GM19023 (cell line): ENCODE data around the gene SCGB1D1.

Source experiments
- ATAC-seq: cut with Tn5 transposase; IDR thresholded peaks from one replicate; pipeline ENCODE4 v1.9.1; 2021; ENCODE audit warnings: mild to moderate bottlenecking, moderate library complexity; ENCODE audit not compliant: unreplicated experiment

SCGB1D1 gene, protein sequence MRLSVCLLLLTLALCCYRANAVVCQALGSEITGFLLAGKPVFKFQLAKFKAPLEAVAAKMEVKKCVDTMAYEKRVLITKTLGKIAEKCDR

DNA sequence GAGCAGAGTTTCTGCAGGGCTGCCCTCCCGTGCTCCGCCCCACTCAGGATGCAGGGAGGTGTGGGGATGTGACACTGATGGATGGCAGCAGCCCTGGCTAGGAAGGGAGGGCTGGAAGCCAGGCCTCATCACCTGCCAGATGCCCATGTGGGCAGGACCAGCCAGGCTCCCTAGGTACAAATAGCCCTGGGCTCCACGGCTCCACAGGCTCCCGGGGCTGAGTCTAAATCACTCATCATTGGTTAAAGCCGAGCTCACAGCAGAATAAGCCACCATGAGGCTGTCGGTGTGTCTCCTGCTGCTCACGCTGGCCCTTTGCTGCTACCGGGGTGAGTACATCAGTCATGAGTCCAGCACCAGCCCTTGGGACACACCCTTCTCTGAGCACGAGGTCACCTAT lies at the start of gene SCGB1D1:
Gene SCGB1D1, plus strand, starts transcription at position 206 of the 400 bp plus-strand sequence. Its CDS starts 69 bp downstream, at position 275.
- no peak for ATAC-seq

DNA sequence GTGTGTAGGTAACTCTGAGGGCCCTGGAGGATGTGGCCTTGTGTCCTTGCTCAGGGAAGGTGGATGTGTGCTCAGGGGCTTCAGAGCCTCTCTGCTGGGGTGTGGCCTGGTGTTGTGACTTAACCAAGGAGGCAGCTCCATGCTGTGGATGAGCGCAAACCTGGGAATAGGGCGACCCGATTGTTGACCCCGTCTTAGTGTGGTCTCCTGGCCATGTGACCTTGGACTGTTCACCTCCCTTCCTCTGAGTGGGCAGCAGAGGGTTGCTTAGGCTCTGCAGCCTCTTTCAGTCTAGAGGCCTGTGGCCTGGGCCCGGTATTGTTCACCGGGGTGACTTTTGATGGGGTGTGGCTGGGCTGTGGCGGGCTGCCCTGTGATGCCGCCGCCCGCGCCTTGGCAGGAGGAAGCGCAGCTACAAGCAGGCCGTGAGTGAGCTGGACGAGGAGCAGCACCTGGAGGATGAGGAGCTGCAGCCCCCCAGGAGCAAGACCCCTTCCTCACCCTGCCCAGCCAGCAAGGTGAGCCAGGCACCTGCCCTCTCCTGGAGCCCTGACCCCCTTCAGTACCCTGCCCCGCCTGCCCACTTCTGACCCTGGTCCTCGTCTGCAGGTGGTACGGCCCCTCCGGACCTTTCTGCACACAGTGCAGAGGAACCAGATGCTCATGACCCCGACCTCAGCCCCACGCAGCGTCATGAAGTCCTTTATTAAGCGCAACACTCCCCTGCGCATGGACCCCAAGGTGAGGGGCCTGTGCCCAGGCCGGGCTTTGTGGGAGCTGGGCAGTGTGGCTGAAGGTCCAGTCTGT lies 49.5 kb upstream of the SCGB1D1 start:
- ATAC-seq: no peak

DNA sequence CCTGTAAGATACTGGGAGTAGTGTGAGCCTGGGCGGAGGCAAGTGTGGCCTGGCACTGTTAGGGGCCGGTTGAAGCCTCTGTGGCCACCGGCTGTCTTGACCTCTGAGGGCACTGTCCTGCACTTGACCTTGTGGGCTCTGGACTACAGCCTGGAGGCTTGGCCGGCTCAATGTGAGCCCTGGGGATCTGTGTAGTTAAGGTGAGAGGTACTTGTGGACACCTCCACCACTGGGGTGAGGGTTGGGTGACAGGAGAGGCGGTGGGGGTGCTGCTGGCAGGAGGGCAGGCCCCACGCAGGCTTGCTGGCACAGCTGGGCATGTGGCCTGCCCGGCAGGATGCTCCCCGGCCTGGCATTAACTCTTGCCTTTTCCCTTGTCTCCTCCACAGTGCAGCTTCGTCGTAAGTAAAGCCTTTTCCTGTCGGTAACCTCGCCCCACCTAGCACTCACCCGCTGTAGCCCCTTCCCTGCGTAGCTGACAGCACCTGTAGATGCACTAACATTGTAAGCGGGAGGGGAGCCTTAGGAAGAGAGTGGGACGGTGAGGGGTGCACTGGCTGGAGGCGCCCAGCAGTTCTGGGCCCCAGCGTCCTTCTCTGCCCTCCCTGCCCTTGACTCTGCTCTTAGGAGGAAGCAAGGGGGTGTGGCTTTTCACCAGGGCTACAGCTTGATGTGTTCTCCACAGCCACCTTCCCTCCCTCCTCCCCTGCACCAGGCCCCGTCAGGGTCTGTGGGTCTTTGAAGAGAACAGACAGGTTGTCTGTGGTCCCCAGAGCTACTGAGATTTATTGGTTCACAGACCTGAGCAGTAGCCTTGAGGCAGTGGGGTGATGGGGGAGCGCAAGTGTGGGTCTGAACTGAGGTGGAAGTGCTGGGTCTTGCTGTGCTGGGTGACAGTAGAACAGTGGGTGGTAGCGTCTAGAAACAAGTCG lies 48.6 kb upstream of the SCGB1D1 start:
- no peak for ATAC-seq

DNA sequence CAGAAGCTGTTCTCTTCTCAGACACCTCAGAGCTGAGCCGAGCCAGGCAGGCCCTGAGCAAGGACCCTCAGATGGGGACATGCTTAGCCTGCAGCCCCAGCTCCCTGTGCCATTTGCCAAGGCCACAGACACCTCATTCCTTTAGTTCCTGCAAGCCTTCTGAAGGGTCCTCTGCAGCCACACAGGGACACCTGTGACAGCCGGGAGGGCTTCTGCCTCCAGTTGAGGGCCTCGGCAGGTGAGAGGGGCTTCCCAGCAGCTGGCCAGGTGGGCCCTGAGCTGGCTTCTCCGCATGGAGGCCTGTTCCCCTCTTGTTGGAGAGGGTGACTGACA lies 48.0 kb upstream of the SCGB1D1 start:
- no peak for ATAC-seq

DNA sequence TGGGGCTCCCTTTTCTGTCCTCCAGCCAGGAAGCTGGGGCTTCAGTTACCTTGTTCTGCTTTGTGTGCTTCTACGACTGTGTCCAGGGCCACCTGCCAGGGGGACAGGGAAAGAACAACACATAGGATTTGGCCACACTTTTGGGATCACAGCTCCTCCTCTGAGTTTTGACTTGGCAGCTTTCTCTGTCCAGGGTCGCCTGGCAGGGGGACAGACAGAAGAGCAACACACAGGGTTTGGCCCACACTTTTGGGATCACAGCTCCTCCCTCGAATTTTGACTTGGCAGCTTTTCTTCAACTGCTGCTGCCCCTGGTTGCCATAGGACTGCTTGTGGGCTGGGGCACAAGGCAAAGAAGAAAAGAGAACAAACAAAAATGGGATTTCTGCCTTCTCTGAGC lies 47.1 kb upstream of the SCGB1D1 start:
- ATAC-seq: no peak

DNA sequence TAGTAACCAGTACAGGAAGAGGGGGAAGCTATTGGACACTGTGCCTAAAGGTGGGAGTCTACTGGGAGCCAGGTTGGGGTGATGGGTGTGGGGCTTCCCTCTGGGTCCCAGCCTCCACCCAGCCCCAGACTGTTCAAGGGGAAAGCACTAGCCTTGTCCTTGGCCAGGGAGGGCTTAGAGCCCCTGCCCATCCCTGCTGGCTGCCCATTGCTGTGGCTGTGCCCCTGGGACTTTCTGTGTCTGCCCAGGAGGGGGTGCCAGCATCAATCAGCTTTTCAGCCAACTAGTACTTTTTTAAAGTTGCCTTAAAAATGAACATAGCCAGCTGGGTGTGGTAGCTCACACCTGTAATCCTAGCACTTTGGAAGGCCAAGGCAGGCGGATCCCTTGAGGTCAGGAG lies 46.3 kb upstream of the SCGB1D1 start:
- no peak for ATAC-seq

DNA sequence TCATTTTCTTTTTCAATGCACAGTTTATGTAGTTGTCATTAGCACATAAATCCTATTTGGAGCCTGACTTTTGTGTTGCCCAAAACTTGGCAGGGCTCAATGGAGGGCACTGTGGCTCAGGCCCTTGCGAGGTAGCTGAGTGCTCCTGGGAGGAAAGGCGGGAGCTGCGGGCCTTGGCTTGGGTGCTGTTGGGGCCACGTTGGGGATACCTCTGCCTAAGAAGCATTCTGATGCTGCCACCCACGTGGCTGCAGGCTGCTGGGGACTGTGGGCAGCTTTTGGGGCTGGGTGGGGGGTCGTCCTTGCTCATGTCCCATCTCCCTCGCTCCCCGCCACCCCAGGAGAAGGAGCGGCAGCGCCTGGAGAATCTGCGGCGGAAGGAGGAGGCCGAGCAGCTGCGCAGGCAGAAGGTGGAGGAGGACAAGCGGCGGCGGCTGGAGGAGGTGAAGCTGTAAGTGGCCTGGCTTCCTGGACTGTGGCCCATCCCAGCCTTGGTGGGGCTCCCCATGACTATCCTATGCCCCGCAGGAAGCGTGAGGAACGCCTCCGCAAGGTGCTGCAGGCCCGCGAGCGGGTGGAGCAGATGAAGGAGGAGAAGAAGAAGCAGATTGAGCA lies 45.3 kb upstream of the SCGB1D1 start:
- no peak for ATAC-seq

DNA sequence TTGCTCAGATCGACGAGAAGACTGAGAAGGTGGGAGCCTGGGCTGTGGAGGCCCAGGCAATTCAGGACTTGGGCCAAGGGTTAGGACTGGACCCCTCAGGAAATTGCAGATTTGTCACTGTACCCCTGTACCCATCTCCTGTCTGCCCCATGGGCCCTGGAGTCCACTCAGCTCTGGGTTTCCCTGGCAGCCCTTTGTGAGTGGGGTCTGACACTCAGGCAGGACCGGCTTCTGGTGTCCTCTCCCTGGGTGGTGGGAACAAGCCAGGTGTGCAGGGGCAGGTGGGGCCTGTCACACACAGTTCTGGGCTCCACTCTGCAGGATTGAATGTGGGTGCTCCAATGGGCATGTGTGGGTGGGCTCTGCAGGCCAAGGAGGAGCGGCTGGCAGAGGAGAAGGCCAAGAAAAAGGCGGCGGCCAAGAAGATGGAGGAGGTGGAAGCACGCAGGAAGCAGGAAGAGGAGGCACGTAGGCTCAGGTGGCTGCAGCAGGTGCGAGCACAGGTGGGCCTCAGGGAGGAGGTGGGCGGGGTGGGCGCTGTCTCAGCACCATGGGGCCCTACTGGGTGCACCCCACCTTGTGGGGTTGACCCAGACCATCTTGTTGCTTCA lies 44.6 kb upstream of the SCGB1D1 start:
- no peak for ATAC-seq

DNA sequence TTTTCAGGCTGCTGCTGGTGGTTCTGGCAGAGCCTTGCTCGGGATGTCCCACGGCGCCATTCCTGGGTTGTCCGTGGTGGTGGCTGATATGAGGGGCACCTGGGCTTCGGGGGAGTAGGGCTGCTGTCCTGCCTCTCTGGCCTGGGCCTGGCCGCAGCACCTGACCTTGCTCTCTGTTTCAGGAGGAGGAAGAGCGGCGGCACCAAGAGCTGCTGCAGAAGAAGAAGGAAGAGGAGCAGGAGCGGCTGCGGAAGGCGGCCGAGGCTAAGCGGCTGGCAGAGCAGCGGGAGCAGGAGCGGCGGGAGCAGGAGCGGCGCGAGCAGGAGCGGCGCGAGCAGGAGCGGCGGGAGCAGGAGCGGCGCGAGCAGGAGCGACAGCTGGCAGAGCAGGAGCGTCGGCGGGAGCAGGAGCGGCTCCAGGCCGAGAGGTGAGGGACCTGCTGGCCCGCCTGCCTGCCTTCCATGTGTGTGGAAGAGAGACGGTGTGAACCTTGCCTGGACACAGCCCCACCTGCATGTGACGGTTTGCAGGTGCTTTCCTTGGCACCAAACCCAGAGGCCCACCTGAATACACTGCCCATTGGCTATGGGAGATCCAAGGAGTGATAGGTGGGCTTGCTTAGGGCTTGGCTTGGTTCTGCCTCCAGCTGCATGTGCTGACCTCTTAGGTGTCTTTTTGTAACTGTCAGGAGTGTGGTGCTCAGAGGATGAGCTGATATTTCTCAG lies 43.4 kb upstream of the SCGB1D1 start:
- no peak for ATAC-seq

DNA sequence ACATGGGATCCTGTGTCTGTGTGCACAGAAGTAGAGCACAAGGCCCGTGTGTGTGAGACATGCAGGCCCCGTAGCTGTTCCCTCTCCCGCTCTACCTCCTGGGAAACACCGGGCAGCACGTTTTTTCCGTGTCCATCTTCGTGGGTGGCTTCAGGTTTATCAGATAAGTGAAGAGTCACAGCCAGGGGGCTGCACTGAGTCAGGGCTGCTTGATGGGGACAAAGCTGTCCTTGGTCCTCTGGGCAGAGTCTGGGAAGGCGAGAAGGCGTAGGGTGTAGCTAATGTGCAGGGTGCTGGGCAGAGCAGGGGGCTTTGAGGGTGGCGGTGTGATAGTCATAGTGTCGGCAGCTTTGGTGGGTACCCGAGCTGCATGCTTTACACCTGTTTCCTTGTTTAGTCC lies 42.5 kb upstream of the SCGB1D1 start:
- ATAC-seq: no peak

DNA sequence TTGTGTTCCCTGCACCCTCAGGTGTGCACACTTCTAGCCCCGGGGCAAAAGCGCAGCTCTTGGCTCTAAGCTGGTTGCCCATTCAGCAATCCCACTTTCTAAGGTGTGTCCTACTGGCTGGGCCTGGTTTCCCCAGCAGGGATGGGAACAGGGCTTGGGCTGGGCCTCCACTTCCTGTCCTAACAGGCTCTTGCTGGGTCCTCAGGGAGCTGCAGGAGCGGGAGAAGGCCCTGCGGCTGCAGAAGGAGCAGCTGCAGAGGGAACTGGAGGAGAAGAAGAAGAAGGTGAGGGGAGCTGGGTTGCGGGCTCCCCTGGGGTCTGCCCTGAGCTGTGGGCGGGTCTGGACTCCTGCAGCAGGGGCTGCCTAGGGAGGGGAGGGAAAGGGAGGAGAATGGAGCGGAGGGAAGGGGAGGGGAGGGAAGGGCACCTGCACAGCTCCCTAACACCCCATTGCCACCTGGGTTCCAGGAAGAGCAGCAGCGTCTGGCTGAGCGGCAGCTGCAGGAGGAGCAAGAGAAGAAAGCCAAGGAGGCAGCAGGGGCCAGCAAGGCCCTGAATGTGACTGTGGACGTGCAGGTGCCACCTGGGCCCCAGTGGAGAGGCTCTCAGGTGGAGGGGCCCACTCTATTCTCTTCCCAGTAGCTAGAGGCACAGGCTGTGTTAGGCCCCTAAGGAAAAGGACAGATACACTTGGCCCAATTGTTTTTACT lies 41.6 kb upstream of the SCGB1D1 start:
- ATAC-seq: no peak

DNA sequence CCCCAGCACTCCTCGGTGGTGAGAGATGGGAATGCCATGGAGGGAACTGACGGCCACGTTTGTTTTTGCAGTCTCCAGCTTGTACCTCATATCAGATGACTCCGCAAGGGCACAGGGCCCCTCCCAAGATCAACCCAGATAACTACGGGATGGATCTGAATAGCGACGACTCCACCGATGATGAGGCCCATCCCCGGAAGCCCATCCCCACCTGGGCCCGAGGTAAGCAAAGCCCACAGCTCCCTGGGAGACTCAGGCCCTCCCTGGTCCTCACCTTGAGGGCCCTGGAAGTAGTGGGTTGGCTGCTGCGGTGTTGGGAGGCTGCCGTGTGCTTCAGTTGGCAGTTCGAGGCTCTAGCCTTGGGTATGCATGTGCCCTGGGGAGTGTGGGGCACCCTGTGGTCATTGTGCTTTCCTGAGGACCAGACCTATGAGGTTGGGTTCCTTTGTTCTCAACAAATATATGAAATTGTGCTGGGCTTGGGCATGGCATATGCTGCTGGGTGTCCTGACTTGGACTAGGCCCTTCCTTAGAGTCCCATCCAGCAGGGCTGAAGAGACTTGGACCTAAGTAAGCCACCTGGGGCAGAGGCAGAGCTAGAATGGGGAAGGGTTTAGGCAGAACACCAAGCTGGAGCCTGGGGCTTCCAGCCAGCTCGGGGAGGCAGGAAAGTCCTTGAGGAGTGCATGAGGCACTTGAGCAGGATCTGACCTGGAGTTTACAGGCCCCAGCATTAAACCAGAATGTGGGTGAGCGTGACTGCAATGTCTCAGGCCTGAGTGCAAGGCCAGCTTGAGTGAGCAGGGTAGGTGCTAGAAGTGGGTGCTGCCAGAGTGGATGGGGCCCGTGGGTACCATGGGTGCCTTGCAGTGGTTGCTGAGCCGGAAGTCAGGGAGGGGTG lies 39.8 kb upstream of the SCGB1D1 start:
- no peak for ATAC-seq

DNA sequence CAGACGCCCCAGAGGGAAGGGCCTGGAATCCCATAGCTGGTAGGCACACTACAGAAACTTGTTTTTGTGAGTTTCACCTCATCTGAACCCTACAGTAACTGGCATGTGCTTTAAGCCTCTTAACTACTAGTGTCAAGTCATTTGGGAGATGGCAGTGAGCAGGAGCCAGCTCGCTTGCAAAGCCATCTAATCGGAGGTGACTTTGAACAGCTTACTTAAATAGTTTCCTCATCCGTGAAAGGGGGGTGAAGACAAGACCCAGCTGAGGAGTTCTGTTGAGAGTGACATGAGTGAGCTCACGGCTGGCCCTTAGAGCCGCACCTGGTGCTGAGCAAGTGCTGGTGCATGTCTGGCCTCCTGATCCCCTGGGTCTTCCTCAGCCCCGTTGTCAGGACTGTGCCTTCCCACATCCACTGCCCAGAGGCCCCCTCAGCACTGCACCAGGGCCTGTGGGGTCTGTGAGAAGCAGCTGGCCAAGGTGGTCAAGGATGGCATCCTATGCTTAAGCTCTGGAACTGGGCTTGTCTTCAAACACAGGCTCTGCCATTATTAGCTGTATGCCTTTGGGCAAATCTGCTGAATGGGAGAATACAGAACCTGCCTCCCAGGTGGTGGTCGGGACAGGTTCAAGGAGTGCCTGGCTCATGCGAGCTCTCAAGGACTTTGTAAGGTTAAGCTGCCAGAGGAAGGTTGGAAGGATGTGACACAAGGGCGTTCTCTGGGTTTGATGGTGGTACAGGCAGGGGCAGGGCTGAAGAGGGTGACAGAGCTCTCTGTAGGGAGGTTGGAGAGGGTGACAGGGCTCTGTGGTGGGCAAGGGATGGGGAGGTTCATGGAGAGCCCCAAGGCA lies 38.9 kb upstream of the SCGB1D1 start:
- ATAC-seq: no peak

DNA sequence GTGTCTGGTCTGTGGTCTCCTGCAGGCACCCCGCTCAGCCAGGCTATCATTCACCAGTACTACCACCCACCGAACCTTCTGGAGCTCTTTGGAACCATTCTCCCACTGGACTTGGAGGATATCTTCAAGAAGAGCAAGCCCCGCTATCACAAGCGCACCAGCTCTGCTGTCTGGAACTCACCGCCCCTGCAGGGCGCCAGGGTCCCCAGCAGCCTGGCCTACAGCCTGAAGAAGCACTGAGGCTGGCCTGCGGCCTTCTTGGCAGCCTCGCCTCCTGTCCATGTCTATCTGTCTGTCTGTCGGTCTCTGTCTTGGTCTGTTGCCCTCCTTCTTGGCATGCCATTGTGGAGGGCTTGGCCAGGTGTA lies 38.3 kb upstream of the SCGB1D1 start:
- no peak for ATAC-seq

DNA sequence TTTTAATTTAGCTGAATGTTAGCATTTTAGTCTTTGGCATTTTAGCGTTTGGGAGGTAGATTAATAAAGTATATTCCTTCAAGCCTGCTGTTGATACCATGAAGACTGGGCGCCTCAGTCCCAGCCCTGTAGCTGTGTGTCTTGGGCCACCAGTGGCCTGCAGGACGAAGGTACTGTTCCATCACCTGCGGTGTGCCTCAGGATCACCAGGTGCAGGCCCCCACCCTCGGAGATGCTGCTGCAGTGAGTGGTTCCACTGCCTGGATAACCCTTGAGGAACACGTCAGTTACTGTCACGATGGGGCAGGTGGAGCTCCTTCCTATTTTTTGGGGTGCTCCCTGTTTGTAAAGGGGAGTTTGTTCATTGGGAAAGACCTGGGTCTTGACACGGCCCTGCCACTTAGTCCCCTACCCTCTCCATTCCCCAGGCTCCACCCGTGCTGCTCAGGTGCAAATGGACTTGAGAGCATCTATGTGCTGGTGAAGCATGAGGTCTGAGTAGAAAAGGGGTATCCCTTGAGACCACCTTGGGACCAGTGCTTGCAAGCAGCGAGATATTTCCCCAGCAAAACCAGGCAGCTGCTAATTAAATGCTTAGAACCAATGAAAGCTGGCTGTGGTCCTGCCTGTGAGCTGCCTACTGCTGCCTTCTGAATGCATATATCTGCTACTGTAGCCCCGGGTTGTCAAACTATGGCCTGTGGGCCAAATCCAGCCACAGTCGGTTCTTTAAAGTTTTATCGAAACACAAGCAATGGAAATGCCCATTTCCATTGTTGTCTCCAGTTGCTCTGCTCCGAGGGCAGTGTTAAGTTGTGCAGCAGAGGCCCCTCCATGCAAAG lies 37.5 kb upstream of the SCGB1D1 start:
- ATAC-seq: no peak

DNA sequence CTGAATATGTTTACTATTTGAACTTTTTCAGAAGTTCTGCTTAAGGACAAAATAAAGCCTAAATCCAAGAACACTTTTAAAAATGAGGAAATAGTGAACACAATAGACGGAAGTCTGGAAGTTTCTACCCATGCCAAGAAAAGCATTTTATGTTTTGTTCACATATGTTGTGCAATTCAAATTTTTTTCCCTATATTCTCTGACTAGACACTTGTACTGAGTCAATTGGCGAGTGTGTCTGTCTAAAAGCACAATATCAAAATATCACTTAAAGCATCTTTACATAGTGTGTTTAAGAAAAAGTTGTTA lies 37.0 kb upstream of the SCGB1D1 start:
- no peak for ATAC-seq

DNA sequence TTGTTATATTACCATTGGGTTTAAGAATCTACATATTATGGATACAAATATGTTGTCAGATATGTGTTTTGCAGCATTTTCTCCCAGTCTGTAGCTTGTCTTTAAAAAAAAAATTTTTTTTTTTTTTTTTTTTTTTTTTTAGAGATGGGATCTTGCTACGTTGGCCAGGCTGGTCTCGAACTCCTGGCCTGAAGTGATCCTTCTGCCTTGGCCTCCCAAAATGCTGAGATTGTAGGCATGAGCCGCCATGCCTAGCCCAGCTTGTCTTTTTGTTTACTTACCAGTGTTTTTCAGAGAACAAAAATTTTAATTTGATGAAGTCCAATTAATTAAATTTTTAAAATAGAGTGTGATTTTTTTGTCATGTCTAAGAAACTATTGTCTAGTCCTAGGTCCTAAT lies 36.4 kb upstream of the SCGB1D1 start:
- ATAC-seq: no peak
